ENCODE results near the gene DPYSL4. TPM values are rescaled to one million over a fixed set of nuclear protein-coding genes. Genes with fewer than 3 reads are reported as not detected.

Gene DPYSL4
- total and polyA plus RNA-seq, 2 of the 13 experiments (the other 11 are each of a cell fraction or from before 2014, with no cell fraction given): 0.84 to 1.2 TPM

- H3K27ac ChIP-seq (ENCODE audit: extremely low read length, insufficient read depth, low read length): no peak overlapping the region
- H3K36me3 ChIP-seq (replicated peaks in 1 of 2; ENCODE audit: control insufficient read depth in 1 of 2, insufficient read depth in 2 of 2, low read length in 2 of 2): no peaks in the 10 kb centered on the region
- CTCF ChIA-PET (ENCODE audit: low intra/inter-chr PET ratio, low total read pairs): no interaction called here
- in situ Hi-C loops (cut with HindIII; ENCODE audit: extremely low pct_ligation_motif_present, low pct_unique_long_range_greater_than_20kb) (no loop called here), intact Hi-C loops (cut with micrococcal nuclease; ENCODE audit: unreplicated experiment) (no loop called here)
- no peak overlapping the region for H3K4me3 ChIP-seq (replicated peaks in 1 of 3; ENCODE audit: insufficient read depth in 1 of 3, low read depth in 2 of 3, low read length in 3 of 3)
- no peak overlapping the region for H2AFZ ChIP-seq (ENCODE audit: low read length)
- H3K4me1 ChIP-seq (ENCODE audit: insufficient read depth, low read length): no peaks in the 10 kb centered on the region
- no peak for FAIRE-seq
- H3K79me2 ChIP-seq (ENCODE audit: insufficient read depth, low read length): no peaks in the 10 kb centered on the region
- WGBS (ENCODE audit: low lambda C conversion rate): 88% methylated on average over 9 of the region's 13 CpGs
- POLR2A ChIA-PET: no interaction called here
- TF ChIP-seq ZNF207 (IDR thresholded peaks at IDR 0.05; ENCODE audit: borderline replicate concordance): no peak
- peak; percentile 93 for TF ChIP-seq ZNF263 (CRISPR knock-in tag; IDR thresholded peaks at IDR 0.05)
- no peaks in the 10 kb centered on the region for H3K9me3 ChIP-seq (ENCODE audit: low read length)
- H3K27me3 ChIP-seq (ENCODE audit: control insufficient read depth in 1 of 2, insufficient read depth in 2 of 2, low read length in 2 of 2): no peaks in the 10 kb centered on the region
- no peak for DNase-seq (ENCODE audit: low spot score)
- no peak overlapping the region for H3K9ac ChIP-seq (ENCODE audit: insufficient read depth, low read depth, low read length)
- BruUV-seq (replicated peaks): no TSS peak
- no peak overlapping the region for H3K4me2 ChIP-seq (ENCODE audit: low read depth, low read length)
- H4K20me1 ChIP-seq (ENCODE audit: insufficient read depth, low read length): no peaks in the 10 kb centered on the region
- ATAC-seq: no peak
Observed at GRCh38 chr10:132236881-132237280, 50.1 kb downstream of the DPYSL4 start.

GRCh38 chr10:132237396-132237795 is 50.6 kb downstream of the DPYSL4 start:
- no TSS peak for BruUV-seq (replicated peaks)
- no peaks in the 10 kb centered on the region for H3K9me3 ChIP-seq (ENCODE audit: low read length)
- in situ Hi-C loops (cut with HindIII; ENCODE audit: extremely low pct_ligation_motif_present, low pct_unique_long_range_greater_than_20kb): no loop called here

More at GRCh38 chr10:132237396-132237795, 50.6 kb downstream of the DPYSL4 start:
- ATAC-seq (no peak), FAIRE-seq (no peak), DNase-seq (ENCODE audit: low spot score) (no peak)
- Histone ChIP-seq H3K4me2 (ENCODE audit: low read depth, low read length) (no peak overlapping the region), H3K79me2 (ENCODE audit: insufficient read depth, low read length) (no peaks in the 10 kb centered on the region), H3K9ac (ENCODE audit: insufficient read depth, low read depth, low read length) (no peak overlapping the region), H4K20me1 (ENCODE audit: insufficient read depth, low read length) (no peaks in the 10 kb centered on the region), H3K27me3 (ENCODE audit: control insufficient read depth in 1 of 2, insufficient read depth in 2 of 2, low read length in 2 of 2) (no peaks in the 10 kb centered on the region), H3K36me3 (replicated peaks in 1 of 2; ENCODE audit: control insufficient read depth in 1 of 2, insufficient read depth in 2 of 2, low read length in 2 of 2) (no peaks in the 10 kb centered on the region), H3K27ac (ENCODE audit: extremely low read length, insufficient read depth, low read length) (no peak overlapping the region), H3K4me1 (ENCODE audit: insufficient read depth, low read length) (no peaks in the 10 kb centered on the region), H2AFZ (ENCODE audit: low read length) (no peak overlapping the region), H3K4me3 (replicated peaks in 1 of 3; ENCODE audit: insufficient read depth in 1 of 3, low read depth in 2 of 3, low read length in 3 of 3) (no peak overlapping the region)
- WGBS (ENCODE audit: low lambda C conversion rate): 89% methylated on average over 3 of the region's 15 CpGs
- TF ChIP-seq ZNF446 (CRISPR knock-in tag; IDR thresholded peaks at IDR 0.05) (no peak), USF2 (IDR thresholded peaks at IDR 0.05; ENCODE audit: low read depth, low read length) (no peak), USF2 (CRISPR knock-in tag; IDR thresholded peaks at IDR 0.05; ENCODE audit: borderline replicate concordance) (no peak), ZNF747 (CRISPR knock-in tag; IDR thresholded peaks at IDR 0.05; ENCODE audit: borderline replicate concordance) (no peak), ATM (IDR thresholded peaks at IDR 0.05; ENCODE audit: borderline replicate concordance) (no peak), CCDC6 (CRISPR knock-in tag; IDR thresholded peaks at IDR 0.05) (no peak), MIXL1 (CRISPR knock-in tag; IDR thresholded peaks at IDR 0.05) (no peak)
- POLR2A ChIA-PET: no interaction called here
- intact Hi-C loops (cut with micrococcal nuclease; ENCODE audit: unreplicated experiment): no loop called here
- CTCF ChIA-PET (ENCODE audit: low intra/inter-chr PET ratio, low total read pairs): no interaction called here
